ENCODE measurements around the gene C1QTNF8.

Gene C1QTNF8, protein sequence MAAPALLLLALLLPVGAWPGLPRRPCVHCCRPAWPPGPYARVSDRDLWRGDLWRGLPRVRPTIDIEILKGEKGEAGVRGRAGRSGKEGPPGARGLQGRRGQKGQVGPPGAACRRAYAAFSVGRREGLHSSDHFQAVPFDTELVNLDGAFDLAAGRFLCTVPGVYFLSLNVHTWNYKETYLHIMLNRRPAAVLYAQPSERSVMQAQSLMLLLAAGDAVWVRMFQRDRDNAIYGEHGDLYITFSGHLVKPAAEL

DNA sequence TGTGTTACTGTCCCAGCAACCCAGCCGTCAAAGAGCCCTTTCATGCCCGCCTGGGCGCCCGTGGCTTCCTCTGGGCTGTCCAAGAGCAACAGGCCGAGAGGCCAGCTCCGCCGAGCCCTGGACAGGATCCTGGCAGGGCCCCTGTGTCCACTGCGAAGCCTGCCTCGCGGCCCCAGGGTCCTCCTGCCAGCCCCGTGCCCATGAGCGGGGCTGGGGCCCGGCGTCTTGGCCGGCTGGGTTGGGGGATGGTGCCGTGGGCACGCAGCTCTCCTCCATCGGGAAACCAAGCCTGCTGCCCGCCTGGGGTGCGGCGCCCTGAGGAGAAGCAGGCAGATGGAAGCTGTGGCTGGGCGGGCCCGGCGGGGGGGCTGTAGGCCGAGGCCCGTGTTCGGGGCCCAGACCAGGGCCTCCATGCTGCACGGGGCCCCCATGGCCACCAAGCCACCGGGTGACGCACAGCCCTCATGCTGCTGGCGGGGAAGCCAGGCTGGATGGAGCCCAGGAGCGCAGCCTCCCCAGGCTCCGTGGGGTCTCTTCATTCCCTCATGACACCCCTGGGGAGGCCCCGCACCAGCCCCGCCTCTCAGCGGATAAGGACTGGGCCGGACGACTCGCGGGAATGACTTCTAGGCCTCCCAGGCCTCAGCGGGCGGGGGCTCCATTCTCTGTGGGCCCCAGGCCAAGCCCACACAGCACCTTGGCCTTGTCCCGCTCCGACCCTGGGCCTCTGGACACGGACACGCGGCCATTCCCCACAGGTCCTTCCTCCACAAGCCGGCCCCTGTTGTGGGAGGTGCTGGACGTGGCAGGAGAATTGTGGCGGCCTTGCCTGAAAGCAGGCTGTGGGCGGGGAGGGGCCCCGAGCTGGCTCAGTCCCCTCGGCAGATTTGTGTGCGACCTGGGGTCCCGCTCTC lies at the start of gene C1QTNF8:
C1QTNF8 (minus strand) TSS at position 76 of the 914 bp plus-strand sequence. CDS start 1,322 bp downstream, outside the sequence.
- DNase-seq (ENCODE audit: low read depth in 2 of 3, low spot score in 1 of 3): no peak

DNA sequence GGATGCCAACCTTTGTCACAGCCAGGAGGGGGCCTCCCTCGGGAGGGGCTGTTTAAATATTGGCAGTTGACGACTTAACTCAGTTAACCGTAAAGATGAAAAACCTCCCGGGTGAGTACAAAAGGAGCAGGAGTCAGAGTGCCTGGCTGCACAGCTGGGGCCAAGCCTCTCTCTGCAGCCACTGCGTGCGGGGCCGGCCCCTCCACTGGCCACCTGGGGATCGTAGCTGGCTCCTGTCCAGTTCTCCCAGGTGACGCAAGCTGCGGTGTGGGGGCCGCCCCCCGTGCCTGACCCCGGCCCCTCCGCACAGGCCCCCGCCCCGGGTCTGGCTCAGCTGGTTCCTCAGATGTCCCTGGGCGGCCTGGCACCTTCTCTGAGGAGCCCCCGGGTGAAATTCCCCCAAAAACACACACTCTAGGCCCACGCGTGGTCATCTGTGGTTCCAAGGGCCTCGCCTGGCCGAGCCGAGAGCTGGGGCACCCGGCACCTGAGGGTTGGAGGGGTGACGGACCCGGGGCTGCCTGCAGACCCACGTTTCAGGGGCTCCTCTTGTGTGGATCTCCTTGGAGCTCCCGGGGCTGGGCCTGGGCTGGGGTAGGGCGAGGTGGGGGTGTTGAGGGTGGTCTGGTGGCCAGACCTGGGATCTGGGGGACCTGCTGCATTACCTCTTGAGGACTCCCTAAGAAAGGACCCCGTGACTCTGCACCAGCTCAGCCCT lies 49.5 kb upstream of the C1QTNF8 start:
- no peak for DNase-seq (ENCODE audit: low read depth in 2 of 3, low spot score in 1 of 3)

DNA sequence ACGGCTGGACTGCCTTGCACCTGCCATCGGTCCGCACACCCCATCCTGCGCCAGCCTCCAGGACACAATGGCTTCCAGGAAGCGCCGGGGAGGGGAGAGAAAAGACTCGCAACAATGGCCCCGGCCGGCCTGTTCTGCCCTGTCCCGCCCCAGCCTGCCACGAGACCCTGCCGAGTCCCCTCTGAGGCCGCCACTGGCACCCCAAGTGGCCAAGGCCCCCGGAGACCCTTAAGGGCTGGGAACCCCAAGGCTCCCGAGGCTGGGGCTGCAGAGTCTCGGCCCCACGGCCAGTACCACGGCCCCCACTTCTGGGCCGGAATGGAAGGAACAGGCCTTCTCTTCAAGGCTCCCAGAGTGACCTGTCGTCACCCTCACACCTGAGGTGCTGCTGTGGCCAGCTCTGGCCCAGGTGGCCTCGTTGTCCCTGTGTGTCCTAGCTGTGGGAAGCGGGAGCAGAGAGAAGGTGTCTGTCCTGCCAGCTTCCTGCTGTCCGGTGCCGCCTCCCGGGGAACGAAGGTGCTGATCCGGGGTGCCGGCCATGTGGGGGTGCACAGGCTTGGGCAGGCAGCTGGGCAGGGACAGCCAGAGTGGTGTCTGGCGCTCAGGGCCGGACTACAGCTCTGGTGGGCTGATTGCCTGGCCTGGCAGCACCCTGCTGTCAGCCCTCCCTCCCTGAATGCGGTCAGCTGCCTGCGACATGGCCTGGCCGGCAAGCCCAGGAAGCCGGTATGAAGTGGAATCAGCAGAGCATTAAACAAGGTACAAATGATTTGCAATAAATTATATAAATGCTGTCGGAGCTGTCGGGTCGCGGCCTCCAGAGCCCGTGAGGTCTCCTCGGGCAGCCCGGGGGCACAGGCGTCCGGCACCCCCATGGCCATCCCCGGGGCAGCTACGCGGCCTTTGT lies 48.7 kb upstream of the C1QTNF8 start:
- DNase-seq (ENCODE audit: low read depth in 2 of 3, low spot score in 1 of 3): no peak

DNA sequence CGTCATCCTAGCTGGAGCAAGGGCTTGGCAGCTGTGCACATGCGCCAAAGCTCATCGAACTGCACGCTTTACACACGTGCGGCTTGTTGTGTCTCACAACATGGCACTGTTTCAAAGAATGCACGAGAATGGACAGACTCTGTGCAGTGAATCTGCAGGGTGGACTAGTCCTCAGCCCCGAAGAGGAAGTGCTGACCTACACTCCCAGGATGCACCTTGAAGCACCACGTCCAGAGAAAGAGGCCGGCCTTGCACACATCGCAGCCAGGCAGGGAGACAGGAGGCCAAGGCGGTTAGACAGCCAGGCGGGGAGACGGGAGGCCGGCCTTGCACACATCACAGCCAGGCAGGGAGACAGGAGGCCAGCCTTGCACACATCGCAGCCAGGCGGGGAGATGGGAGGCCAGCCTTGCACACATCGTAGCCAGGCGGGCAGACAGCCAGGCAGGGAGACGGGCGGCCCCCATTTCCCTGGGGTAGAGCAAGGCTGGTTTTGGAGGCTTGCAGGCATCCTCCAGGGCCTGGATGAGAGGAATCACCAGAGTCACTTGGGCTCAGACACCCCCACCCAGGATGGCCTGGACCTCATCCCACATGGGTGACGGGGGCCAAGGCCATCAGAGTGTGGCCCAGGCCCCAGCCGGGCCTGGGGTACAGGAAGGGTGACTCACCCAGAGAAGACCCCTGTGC lies 47.9 kb upstream of the C1QTNF8 start:
- DNase-seq (ENCODE audit: low read depth in 2 of 3, low spot score in 1 of 3): no peak

DNA sequence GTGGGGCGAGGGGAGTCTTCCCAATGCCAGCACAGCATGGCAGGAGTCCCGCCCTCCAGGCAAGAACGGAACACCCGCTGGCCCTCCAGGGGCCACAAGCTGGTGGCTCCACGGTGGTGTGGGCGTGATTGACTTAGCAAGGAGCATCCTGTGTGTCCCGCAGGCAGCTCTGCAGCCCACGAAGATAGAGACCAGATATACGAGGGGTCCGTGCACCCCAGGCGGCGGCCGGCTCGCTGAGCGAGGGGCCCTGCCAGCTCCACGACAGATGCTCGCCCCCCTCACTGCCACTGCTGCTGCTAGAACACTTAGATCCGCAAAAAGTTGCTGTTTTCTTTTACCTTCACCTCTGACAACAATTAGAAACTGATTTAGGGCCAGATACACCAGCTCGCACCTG lies 46.9 kb upstream of the C1QTNF8 start:
- DNase-seq (ENCODE audit: low read depth in 2 of 3, low spot score in 1 of 3): no peak

DNA sequence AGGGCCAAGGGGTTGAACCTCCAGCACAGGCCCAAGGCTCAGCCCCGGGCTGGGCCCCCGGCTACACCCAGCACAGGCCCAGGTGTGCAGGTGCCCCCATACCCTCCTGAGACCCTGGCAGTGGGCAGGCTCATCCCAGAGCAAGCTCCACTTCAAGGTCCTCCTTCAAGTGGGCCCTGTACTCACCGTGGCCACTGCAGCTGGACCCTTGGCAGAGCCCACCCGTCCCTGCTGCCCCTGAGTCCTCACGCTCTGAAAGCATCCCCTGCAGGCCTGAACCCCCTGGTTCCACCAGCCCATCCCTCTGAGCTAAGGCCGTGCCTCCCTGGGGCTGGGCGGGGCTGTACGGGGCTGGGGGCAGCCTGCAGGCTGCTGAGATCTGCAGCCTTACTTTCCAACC lies 45.7 kb upstream of the C1QTNF8 start:
- no peak for DNase-seq (ENCODE audit: low read depth in 2 of 3, low spot score in 1 of 3)

DNA sequence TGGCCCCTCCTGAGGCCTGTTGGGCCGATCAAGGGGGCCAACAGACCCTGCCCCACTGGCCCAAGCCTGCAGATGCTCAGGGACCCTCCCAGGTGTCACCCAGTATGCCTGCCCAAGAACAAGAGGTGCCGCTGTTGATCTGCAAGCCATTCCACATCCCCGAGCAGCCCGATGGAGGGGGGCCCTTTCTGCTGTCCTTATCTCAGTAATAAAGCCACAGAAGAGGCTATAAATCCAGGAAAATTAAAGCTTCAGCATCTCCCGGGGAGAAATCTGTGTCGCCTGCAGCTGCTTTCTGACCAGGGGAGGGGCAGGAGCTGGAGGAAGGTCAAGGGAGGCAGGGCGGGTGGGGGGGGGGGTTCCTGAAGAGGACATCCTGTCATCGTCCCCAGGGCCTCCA lies 45.1 kb upstream of the C1QTNF8 start:
- DNase-seq (ENCODE audit: low read depth in 2 of 3, low spot score in 1 of 3): no peak

DNA sequence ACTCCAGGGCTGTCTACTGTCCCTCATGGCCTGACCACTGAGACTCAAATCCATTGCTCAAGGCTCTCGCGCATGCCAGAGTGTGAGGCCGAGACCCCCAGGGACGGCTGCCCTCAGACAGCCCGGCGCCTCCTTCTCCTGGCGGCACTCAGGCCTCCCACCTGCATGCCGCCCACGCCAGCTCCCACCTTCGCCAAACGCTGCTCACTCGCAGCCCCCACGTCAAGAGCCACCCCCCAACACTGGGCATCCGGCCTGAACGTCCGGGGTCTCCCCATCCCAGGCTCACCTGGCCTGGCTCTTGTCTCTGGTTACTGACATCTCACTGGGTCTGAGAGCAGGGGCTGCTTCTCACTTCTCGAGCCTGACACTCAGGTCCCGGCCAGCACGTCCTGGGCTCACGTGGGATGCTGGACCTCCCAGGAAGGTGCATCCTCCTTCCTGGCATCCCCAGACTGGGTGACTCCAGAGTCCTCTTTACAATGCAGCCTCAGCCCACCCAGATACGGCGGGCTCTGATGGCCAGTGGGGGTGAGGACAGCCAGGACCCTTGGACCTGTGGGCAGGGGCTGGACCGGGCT lies 44.6 kb upstream of the C1QTNF8 start:
- DNase-seq (ENCODE audit: low read depth in 2 of 3, low spot score in 1 of 3): no peak

DNA sequence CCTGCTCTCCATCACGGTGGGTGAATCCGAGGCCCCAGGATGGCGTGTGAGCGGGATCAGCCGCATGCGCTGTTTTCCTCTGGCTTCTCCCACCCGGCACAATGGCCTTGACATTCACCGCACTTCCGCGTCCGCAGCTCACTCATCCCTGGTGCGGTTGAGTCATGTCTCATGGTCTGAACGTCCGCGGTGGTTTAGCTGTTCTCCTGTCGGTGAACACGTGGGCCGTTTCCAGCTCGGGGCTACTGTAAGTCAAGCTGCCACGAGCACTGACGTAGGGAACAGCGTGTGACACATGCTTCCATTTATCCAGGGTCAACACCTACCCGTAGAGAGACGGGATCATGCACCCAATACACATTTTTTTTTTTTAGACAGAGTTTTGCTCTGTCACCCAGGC lies 41.6 kb upstream of the C1QTNF8 start:
- no peak for DNase-seq (ENCODE audit: low read depth in 2 of 3, low spot score in 1 of 3)

DNA sequence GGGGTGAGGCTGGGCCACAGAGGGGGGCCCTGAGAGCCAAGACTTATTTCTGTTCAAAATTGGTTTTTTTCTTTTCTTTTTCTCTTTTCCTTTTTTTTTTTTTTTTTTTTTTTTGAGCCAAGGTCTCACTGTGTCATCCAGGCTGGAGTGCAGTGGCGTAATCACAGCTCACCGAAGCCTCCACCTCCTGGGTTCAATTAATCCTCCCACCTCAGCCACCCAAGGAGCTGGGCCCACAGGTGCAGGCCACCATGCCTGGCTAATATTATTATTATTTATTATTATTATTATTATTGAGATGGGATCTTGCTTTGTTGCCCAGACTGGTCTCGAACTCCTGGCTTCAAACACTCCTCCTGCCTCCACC lies 39.4 kb upstream of the C1QTNF8 start:
- DNase-seq (ENCODE audit: low read depth in 2 of 3, low spot score in 1 of 3): no peak

DNA sequence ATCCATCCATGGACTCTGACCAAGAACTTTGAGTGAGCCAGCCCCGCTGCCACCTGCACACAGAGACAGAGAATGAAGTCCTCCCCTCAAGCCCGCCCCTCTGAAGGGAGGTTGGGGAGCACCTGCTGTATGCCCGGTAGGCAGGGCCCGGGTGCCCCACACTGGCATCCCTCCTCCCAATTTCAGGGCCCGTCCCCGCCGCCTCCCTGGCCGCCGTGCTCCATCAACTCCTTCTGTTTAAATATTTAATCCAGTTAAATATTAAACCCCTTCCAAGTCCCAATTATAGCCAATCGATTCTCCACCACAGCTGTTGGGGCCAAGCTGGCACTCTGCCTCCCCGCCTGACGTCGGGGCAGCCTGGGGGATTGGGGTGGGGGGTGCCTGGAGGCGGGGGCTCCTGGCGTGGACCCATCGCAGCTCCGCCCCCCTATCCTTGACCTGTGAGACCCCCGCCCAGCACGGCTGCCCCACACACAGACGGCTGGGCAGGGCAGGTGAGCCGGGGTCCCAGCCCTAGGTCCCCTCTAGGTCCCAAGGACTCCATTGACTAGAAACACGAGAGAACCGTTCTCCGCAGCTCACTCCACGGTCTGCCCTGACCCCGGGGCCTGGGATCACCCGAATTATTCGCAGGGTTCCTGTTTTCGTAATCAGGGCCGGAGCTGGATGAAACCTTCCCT lies 38.9 kb upstream of the C1QTNF8 start:
- DNase-seq (ENCODE audit: low read depth in 2 of 3, low spot score in 1 of 3): no peak

DNA sequence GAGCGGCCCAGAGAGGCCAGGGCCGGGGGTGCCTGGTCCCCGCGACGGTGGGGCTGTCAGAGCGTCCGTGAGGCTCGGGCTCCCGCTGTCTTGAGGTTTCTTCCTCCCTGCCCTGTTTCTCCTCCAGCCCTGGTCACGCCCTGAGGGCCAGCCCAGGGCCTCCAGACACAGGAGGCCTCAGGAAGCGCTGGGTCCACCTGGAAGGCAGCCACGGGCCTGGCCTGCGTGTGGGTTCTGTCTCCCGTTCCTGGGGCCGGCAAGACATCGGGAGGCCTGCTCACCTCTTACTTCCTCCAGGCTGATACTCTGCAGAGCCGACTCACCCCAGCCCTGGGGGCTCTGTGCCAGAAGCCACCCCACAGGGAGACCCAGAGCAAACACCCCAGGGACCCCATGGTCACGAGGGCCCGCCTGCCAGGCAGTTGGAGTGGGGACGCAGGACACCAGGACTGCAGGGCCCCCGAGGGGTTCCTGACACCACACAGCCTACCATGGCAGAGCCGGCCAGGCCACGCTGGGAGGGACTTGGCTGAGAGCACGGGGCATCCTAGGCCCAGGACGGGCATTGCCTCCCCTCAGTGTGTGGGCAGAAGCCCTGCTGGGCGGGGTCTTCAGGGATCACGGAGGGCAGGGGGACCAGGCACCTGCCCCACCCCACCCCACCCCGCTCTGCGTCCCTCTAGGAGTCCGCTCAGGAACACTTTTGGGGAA lies 37.9 kb upstream of the C1QTNF8 start:
- no peak for DNase-seq (ENCODE audit: low read depth in 2 of 3, low spot score in 1 of 3)

DNA sequence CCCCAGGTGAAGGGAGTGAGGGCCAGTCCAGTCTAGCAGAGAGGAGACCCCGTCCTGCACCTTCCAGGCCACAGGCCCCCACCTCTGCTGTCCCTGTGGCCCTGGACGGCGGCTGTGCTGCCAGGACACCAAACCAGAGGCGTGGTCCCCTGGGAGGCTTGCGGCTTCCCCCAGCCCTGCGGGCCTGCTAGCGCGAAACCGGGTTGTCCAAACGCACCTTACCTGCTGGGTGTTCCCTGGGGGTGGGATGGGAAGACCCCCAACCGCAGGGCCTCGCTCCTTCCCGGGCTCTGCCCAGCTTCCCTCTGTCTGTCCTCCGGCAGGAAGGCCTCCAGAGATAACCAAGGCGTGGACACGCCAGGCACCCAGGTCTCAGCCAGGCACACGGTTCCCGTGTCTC lies 37.2 kb upstream of the C1QTNF8 start:
- DNase-seq (ENCODE audit: low read depth in 2 of 3, low spot score in 1 of 3): no peak

DNA sequence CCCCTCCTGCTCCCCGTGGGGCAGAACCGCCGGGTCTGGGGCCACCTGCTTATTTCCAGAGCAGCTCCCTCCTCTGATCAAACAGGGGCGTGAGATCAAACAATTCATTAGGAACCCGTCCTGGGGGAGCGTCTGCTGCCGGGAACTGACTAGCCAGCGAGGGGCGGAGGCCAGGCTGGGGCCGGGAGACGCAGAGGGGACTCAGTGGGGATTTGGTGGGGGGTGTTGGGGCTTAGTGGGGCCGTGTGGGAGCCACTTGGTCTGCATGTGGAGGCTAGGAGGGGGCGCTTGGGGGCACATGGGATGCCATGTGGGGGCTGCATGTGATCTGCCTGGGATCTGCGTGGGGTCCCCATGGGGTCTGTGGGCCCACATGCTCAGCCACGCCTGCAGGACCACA lies 36.4 kb upstream of the C1QTNF8 start:
- no peak for DNase-seq (ENCODE audit: low read depth in 2 of 3, low spot score in 1 of 3)

DNA sequence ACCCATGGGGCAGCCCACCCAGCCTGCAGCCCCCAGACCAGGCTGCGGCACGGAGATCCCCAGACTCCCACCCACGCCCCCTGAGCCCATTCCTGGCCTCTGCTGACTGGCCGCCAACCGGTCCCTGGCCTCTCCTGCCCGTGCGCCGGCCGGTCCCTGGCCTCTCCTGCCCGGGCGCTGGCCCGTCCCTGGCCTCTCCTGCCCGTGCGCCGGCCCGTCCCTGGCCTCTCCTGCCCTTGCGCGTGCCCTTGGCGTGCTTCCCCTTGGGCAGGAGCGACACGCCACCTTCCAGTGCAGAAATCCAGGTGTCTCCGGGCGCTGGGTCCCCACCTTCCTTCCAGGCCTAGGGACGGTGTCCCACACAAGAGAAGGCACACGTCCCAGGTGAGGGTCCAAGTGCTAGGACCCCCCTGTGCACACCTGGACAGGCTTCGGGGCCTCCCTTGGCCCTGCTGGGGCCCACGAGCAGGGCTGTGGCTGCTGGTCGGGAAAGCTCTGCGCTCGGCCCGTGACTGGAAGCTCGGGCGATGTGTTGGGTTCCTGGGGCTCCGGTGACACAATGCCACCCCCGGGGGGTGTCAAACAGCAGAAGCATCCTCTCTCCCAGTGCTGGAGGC lies 35.4 kb upstream of the C1QTNF8 start:
- DNase-seq (ENCODE audit: low read depth in 2 of 3, low spot score in 1 of 3): no peak

DNA sequence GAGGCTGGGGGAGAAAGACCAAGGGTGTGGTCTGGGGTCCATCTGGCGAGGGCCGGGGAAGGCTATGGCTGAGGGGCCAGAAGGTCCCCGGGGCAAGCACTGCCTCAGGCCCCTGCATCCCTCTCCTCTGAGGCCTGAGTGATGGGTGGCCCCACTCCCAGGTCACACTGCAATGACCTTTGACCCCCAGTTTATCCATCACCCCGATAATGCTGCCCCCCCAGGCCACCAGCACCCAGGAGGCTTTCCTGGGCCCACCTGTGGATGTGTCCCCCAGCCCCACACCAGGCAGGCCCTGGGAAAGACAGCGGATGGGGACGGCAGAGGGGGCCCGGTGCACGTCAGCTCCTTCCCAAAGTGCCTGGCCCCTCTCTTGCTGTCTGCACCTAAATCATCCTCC lies 34.3 kb upstream of the C1QTNF8 start:
- DNase-seq (ENCODE audit: low read depth in 2 of 3, low spot score in 1 of 3): no peak

DNA sequence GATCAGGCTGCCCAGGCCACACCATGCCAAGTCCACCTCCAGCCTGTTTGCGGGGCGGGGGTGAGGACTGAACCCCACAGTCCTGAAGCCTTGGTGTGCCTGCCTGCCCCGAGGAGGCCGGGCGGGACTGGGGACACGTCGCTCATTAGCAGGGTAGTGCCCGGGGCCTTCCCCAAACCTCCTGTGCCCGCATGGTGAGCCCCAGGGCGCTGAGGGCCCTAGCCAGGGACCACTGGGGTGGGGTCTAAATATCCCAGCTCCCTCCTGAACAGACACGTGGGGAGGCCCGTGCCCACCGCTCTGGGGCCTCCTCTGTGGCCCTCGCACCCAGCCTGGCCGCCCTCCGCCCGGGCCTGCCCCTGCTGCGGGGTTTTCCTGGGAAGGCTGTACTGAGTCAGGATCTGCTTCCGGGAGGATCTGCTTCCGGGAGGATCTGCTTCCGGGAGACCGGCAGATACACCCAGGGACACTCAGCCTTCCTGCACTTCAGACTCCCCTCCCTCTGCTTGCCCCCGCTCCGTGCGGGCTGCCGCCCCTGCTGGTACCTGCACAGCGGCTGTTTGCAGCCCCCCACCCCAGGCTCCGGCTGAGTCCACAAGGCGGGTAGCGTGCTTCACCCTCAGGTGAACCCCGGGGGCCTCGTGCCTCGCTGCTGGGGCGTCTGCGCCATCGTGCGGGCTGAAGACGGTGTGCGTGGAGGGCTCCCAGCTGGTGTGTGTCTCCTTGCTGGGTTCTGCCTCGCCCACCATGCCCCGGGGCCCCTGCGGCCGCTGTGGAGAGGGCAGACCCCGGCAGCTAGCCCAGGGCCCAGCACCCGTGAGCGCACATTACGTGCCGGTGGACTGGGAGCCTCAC lies 33.3 kb upstream of the C1QTNF8 start:
- DNase-seq (ENCODE audit: low read depth in 2 of 3, low spot score in 1 of 3): no peak
